Astrocyte of the spinal cord (primary cell): ENCODE measurements around the gene SH3RF3.

Experiments used
- DNase-seq: peaks from one replicate; pipeline ENCODE4 v3.0.0; 2011; ENCODE audit warnings: low read depth, low spot score
- H3K4me3 ChIP-seq: 2 replicates; pipeline ENCODE4 v1.5.1; 2011; ENCODE audit warnings: low read depth, mild to moderate bottlenecking, low read length, moderate library complexity
- CTCF ChIP-seq: IDR thresholded peaks from 2 replicates; pipeline ENCODE4 v1.5.1; 2012; ENCODE audit warnings: low read depth, mild to moderate bottlenecking, low read length, inconsistent platforms
- in situ Hi-C: cut with HindIII; loops from 2 replicates; pipeline ENCODE4 v1.10.0; 2017; ENCODE audit warnings: low sequenced_read_pairs

SH3RF3 gene

DNA sequence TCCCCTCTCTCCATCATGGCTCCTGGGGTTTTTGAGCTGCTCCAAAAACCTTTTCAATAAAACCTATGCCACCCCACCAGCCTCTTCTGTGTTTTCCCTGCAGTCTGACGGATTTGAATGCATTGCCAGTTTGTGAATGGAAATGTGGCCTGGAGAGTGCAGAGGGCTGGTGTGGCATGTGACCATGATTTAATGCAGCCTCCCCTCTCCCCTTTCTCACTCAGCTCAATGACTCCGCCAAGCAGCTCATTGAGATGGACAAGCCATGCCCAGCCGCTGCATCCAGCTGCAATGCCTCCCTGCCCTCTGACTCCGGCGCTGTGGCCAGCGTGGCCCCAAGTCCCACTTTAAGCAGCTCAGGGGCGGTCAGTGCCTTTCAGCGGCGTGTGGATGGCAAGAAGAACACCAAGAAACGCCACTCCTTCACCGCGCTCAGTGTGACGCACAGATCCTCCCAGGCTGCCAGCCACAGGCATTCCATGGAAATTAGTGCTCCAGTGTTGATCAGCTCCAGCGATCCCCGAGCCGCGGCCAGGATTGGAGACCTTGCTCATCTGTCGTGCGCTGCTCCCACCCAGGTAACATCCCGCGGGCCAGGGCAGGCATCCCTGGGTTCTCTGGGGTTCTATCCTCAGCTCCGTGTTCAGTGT lies 269.5 kb downstream of the SH3RF3 start:
- TF ChIP-seq CTCF: no peak
- in situ Hi-C loops: no loop called here
- no peak overlapping the region for H3K4me3 ChIP-seq
- DNase-seq: peak; percentile 39

DNA sequence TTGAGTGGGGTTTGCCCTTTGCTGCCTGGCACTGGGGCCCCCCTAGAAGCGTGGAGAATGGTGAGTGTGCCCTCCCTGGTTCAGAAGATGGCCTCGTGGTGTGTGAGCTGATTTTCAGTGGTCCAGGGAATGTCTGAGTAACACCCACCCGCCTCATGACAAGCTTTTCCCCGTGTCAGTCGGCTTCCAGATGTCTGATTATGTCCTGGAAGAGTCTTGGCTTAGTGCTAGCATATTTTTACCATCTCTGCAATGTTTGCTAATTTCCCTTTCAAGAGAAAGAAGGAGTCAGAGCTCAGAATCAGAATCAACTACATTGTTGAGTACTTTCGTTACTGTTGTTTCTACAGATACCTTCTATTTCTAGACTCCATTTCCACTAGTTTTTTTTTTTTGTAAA lies 270.1 kb downstream of the SH3RF3 start:
- in situ Hi-C loops: no loop called here
- TF ChIP-seq CTCF: no peak
- H3K4me3 ChIP-seq: no peak overlapping the region
- DNase-seq: no peak

DNA sequence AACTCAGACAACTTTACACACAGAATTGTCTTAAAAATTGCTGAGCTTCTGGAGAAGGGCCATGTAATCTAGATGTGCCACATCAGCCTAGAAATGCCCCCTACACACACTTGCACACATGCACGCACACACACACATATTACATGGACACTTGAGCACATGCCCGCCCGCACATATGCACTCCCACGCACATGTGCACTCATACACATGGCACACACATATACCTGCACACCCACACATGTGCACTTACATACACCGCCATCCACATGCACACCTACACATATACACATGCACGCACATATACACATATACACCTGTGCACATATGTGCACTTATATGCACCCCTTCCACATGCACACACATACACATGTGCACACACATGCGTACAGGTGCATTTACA lies 271.1 kb downstream of the SH3RF3 start:
- TF ChIP-seq CTCF: no peak
- DNase-seq: no peak
- no peak overlapping the region for H3K4me3 ChIP-seq
- in situ Hi-C loops: no loop called here

DNA sequence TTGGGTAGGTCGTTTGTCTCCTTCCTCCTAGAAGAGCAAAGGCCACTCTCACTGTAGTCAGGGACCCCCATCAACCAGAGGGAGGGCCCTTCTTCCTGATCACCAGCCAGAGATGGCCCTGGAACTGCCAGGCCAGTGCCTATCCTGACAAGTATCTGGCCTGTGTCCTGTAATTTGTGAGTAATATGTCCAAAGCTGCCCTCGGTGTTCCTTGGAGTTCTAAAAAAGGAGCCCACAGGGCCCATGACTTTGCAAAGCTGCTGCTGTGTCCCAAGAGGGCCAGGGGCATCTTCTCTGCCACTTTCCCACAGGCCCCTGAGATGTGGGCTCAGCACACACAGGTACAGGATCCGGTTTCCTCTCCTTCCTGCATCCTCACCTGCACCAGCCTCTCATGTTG lies 272.4 kb downstream of the SH3RF3 start:
- no peak overlapping the region for H3K4me3 ChIP-seq
- TF ChIP-seq CTCF: no peak
- in situ Hi-C loops: no loop called here
- no peak for DNase-seq

DNA sequence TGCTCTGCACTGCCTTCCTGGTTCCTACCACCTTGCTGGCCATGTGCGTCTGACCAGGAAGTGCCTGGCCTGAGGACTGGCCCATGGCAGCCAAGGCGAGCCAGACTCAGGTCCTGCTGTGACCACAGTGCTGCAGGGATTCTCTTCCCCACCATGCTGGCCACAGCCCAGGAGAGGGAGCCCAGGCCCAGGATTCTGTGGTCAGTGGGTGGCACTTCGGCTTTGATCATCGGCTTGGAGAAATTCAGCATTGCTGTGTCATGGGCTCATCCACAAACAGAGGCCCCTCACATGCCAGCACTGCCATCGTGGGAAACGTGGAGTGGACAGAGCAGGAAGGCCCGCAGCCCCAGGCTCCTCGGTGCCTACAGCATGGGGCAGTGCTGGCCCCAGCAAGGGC lies 273.2 kb downstream of the SH3RF3 start:
- in situ Hi-C loops: no loop called here
- H3K4me3 ChIP-seq: no peak overlapping the region
- peak; percentile 30 for DNase-seq
- TF ChIP-seq CTCF: no peak

GRCh38 chr2:109402980-109403840 lies 274.2 kb downstream of the SH3RF3 start:
- DNase-seq: no peak

More at GRCh38 chr2:109402980-109403840, 274.2 kb downstream of the SH3RF3 start:
- H3K4me3 ChIP-seq: no peak overlapping the region
- TF ChIP-seq CTCF: no peak
- in situ Hi-C loops: no loop called here
